GM18909 (cell line): ENCODE measurements around the gene GCK.
"Not testable (repeated sequence)": the region's sequence is repeated elsewhere in the genome, so short reads cannot be mapped to it uniquely, and the experiment has no call there.

Source experiments
- ATAC-seq: cut with Tn5 transposase; IDR thresholded peaks from one replicate; pipeline ENCODE4 v1.9.1; 2021; ENCODE audit warnings: mild to moderate bottlenecking; ENCODE audit not compliant: unreplicated experiment, poor library complexity

Gene GCK

GRCh38 chr7:44210107-44210506, 20.9 kb upstream of the GCK start:
- no peak for ATAC-seq

GRCh38 chr7:44208085-44208484, 18.8 kb upstream of the GCK start:
- ATAC-seq, result no peak

- ATAC-seq, result no peak
These were observed 16.8 kb upstream of the GCK start for GRCh38 chr7:44206008-44206407.

- ATAC-seq, result no peak
These were observed 12.6 kb upstream of the GCK start for GRCh38 chr7:44201813-44202212.

- ATAC-seq, result peak; percentile 99
These were observed 11.6 kb upstream of the GCK start, which contains the start of gene YKT6 for GRCh38 chr7:44200699-44201461. Gene YKT6 (plus strand): TSS chr7:44200978. CDS start chr7:44201136, 158 bp downstream.

- not testable (repeated sequence) for ATAC-seq
These were observed 10.9 kb upstream of the GCK start for GRCh38 chr7:44200163-44200562.

GRCh38 chr7:44197474-44197873, 8.2 kb upstream of the GCK start:
- no peak for ATAC-seq

- ATAC-seq, result peak; percentile 36
These were observed 7.2 kb upstream of the GCK start for GRCh38 chr7:44196450-44196872.

- ATAC-seq, result no peak
These were observed 6.7 kb upstream of the GCK start for GRCh38 chr7:44195889-44196288.

GRCh38 chr7:44194562-44195145, 5.4 kb upstream of the GCK start:
- no peak for ATAC-seq

- no peak for ATAC-seq
These were observed 4.8 kb upstream of the GCK start for GRCh38 chr7:44194069-44194468.

GRCh38 chr7:44193011-44193802, 4.0 kb upstream of the GCK start:
- no peak for ATAC-seq

- ATAC-seq, result no peak
These were observed 1.9 kb upstream of the GCK start for GRCh38 chr7:44191171-44191570.

- ATAC-seq, result no peak
These were observed 994 bp upstream of the GCK start for GRCh38 chr7:44189993-44190872.

GRCh38 chr7:44188480-44189225, 586 bp downstream of the GCK start:
- ATAC-seq, result no peak

GRCh38 chr7:44187636-44188416, 1.4 kb downstream of the GCK start:
- no peak for ATAC-seq

- ATAC-seq, result no peak
These were observed 2.5 kb downstream of the GCK start for GRCh38 chr7:44186736-44187135.

- ATAC-seq, result no peak
These were observed 3.5 kb downstream of the GCK start for GRCh38 chr7:44185729-44186128.
